Common myeloid progenitor, CD34-positive (primary cell): ENCODE results near the gene FAM227B.

Source experiments
- CTCF ChIA-PET: fragments of 350-600 bp; sonication (Branson Sonifier 250); formaldehyde crosslinking; loops from one replicate; lab custom pipeline; 2021; ENCODE audit warnings: antibody characterized with exemption; lab: Charles Lee
- POLR2A ChIA-PET: fragments of 350-600 bp; sonication (Branson Sonifier 250); formaldehyde crosslinking; loops from one replicate; lab custom pipeline; 2021; ENCODE audit warnings: antibody characterized with exemption; lab: Charles Lee
- DNase-seq, 3 donors: peaks; one replicate each; pipeline versions ENCODE4 v3.0.0 to v3.0.0-alpha.2; 2013
- H3K27ac ChIP-seq, 2 experiments: 1 replicate in 1 of 2; 2 replicates in 1 of 2; pipeline ENCODE4 v1.7.0; 2013; ENCODE audit warnings: inconsistent platforms in 2 of 2, low read length in 2 of 2, mild to moderate bottlenecking in 2 of 2, low read depth in 1 of 2, moderate library complexity in 1 of 2; ENCODE audit not compliant: severe bottlenecking in 2 of 2, insufficient read depth in 1 of 2, poor library complexity in 1 of 2
- H3K27me3 ChIP-seq, 5 experiments: replicated peaks in 2 of 5; 1 replicate in 3 of 5; 2 replicates in 2 of 5; pipeline versions ENCODE4 v1.6.1 to v1.7.0; 2013; ENCODE audit warnings: low read length in 4 of 5, mild to moderate bottlenecking in 2 of 5, moderate library complexity in 2 of 5, inconsistent platforms in 1 of 5; ENCODE audit not compliant: insufficient read depth in 5 of 5, control insufficient read depth in 4 of 5
- H3K36me3 ChIP-seq, 4 experiments: 1 replicate in 2 of 4; 2 replicates in 2 of 4; pipeline versions ENCODE4 v1.6.1 to v1.7.0; 2013; ENCODE audit warnings: low read length in 3 of 4, control low read depth in 1 of 4, mild to moderate bottlenecking in 1 of 4; ENCODE audit not compliant: control insufficient read depth in 4 of 4, insufficient read depth in 4 of 4
- H3K4me1 ChIP-seq, 4 experiments: 1 replicate in 3 of 4; 2 replicates in 1 of 4; pipeline versions ENCODE4 v1.6.1 to v1.7.1; 2013; ENCODE audit warnings: low read length in 3 of 4, mild to moderate bottlenecking in 3 of 4, control low read depth in 1 of 4, inconsistent platforms in 1 of 4, moderate library complexity in 1 of 4; ENCODE audit not compliant: control insufficient read depth in 4 of 4, insufficient read depth in 4 of 4; ENCODE audit errors: control extremely low read depth in 1 of 4
- H3K4me3 ChIP-seq, 7 experiments: 1 replicate in 4 of 7; 2 replicates in 3 of 7; pipeline versions ENCODE4 v1.5.1 to v1.7.0; 2013; ENCODE audit warnings: mild to moderate bottlenecking in 7 of 7, low read length in 6 of 7, moderate library complexity in 6 of 7, inconsistent platforms in 2 of 7, low read depth in 2 of 7, control low read depth in 1 of 7; ENCODE audit not compliant: insufficient read depth in 4 of 7, control insufficient read depth in 1 of 7; ENCODE audit errors: extremely low read depth in 1 of 7
- H3K9me3 ChIP-seq, 5 experiments: 1 replicate in 4 of 5; 2 replicates in 1 of 5; pipeline versions ENCODE4 v1.6.1 to v1.7.1; 2013; ENCODE audit warnings: low read length in 4 of 5, mild to moderate bottlenecking in 2 of 5, inconsistent platforms in 1 of 5, low read depth in 1 of 5, moderate library complexity in 1 of 5; ENCODE audit not compliant: control insufficient read depth in 4 of 5, insufficient read depth in 2 of 5; ENCODE audit errors: control extremely low read depth in 1 of 5
- WGBS: methylation state at CpG from one replicate; pipeline ENCODE4 v1.1.5; 2013; ENCODE audit not compliant: insufficient coverage; 5-methylcytosine and 5-hydroxymethylcytosine counted together

The FAM227B gene

GRCh38 chr15:49439678-49440395, 180.8 kb downstream of the FAM227B start:
- ChIA-PET CTCF (no interaction called here), POLR2A (interaction anchor here (0.6 kb wide), 1 partner anchor 914 kb away, joined by 5 read pairs; no protein-coding TSS in a partner anchor)
- DNase-seq = peak in 2 of 3 donors; percentile 73 to 82
- Histone ChIP-seq H3K27me3 (no peaks in the 10 kb centered on the region), H3K4me1 (peaks cover 17 to 52% (median 31%) of the 10 kb centered on the region in 4 experiments), H3K4me3 (peak overlapping the region in 3 of 7 experiments; percentile 12 to 51 (median 37)), H3K27ac (no peak overlapping the region), H3K36me3 (no peaks in the 10 kb centered on the region), H3K9me3 (no peaks in the 10 kb centered on the region)
- 10% methylated on average over 2 of the region's 5 CpGs for WGBS

DNA sequence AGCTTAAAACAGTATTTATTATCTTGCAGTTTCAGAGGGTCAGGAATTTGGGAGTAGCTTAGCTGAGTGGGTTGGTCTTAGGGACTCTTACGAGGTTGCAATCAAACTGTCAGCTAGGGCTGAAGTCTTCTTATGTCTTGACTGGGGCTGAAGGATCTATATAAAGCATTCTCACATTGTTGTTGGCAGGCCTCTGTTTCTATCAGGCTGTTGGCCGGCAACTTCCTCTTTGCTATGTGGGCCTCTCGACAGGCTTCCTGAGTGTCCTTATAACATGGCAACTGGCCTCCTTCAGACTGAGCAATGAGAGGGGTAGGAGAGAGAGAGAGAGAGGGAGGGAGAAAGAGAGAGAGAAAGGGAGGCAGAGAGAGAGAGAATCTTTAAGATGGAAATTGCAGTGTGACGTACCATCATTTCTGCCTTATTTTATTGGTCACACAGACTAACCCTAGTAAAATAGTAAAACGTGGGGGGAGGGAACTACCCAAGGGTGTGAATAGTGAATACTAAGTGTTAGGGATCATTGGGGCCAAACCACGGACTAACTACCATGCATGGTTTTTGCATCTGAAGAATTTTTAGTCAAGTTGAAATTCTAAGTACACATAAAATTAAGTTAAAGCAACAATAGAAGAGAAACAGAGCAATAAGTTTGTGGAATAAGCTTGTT, 181.5 kb downstream of the FAM227B start:
- Histone ChIP-seq H3K36me3 (no peaks in the 10 kb centered on the region), H3K4me3 (peak overlapping the region in 4 of 7 experiments; percentile 6 to 51 (median 24)), H3K27me3 (no peaks in the 10 kb centered on the region), H3K4me1 (peaks cover 17 to 52% (median 31%) of the 10 kb centered on the region in 4 experiments), H3K27ac (peak overlapping the region; percentile 30 to 75), H3K9me3 (no peaks in the 10 kb centered on the region)
- CTCF ChIA-PET = no interaction called here
- peak; percentile 56 to 93 (median 85) for DNase-seq
- POLR2A ChIA-PET = interaction anchor here (0.5 kb wide), 1 partner anchor 20 kb away, joined by 3 read pairs; no protein-coding TSS in a partner anchor
- 0% methylated on average over 1 of the region's 6 CpGs for WGBS

DNA sequence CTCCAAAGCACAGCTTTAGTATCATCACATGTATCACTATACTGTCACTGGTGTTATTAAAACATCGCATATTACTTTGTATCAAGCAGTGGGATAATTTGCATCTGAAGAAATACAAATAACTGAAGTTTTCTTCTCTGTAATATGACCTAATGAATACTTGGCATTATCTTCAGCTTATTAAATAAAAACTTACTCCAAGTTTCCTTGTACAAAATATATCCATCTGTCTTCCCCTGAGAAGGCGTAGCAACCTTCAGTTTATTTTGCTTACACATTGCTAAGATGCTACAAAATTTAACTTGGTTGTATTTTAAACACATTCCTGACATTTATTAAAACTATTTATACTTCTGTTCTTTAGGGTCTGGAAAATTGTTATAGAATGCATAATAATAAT, 183.9 kb downstream of the FAM227B start:
- H3K27me3 ChIP-seq = no peaks in the 10 kb centered on the region
- WGBS = no CpG with 5 or more reads among the region's 2 CpGs
- DNase-seq = no peak
- no peak overlapping the region for H3K4me3 ChIP-seq
- no peaks in the 10 kb centered on the region for H3K9me3 ChIP-seq
- H3K27ac ChIP-seq = no peak overlapping the region
- ChIA-PET POLR2A (no interaction called here), CTCF (interaction anchor here (1.5 kb wide), 1 partner anchor 15 kb away, joined by 7 read pairs; no protein-coding TSS in a partner anchor)
- no peaks in the 10 kb centered on the region for H3K36me3 ChIP-seq
- peaks cover 17 to 52% (median 31%) of the 10 kb centered on the region in 4 experiments for H3K4me1 ChIP-seq

- Histone ChIP-seq H3K4me1 (peaks cover 15 to 40% (median 24%) of the 10 kb centered on the region in 4 experiments), H3K36me3 (no peaks in the 10 kb centered on the region), H3K4me3 (no peak overlapping the region), H3K9me3 (no peaks in the 10 kb centered on the region), H3K27me3 (no peaks in the 10 kb centered on the region), H3K27ac (no peak overlapping the region)
- CTCF ChIA-PET = no interaction called here
- POLR2A ChIA-PET = no interaction called here
- WGBS = no CpG with 5 or more reads among the region's 1 CpG
- no peak for DNase-seq
These were observed 185.4 kb downstream of the FAM227B start for GRCh38 chr15:49435174-49435573.

DNA sequence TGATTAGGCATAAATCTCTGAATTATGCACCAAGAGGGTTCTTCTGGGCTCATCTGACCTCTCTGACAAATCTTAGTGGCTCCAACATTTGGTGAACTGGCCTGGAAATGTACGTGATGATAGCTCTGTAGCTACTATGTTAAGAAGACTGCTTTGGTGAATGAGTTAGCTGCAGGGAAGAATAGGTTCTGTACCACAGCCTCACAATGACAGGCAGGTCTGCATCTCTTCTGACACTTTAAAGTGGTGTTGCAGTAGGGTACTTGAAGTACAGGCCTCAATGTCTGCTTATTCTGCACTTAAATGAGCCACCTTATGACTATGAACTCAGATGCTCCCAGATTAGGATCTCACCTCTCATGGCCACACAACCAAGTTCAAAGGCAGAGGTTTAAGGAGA, 190.6 kb downstream of the FAM227B start:
- no peak for DNase-seq
- POLR2A ChIA-PET = no interaction called here
- CTCF ChIA-PET = interaction anchor here (0.8 kb wide), 1 partner anchor 8 kb away, joined by 3 read pairs; the partner anchor contains the start of gene FGF7
- Histone ChIP-seq H3K27ac (no peak overlapping the region), H3K9me3 (no peaks in the 10 kb centered on the region), H3K27me3 (no peaks in the 10 kb centered on the region), H3K4me1 (no peaks in the 10 kb centered on the region), H3K36me3 (no peaks in the 10 kb centered on the region), H3K4me3 (no peak overlapping the region)
- WGBS = no CpG with 5 or more reads among the region's 1 CpG

- WGBS = 100% methylated on average over 5 of the region's 5 CpGs
- Histone ChIP-seq H3K4me3 (no peak overlapping the region), H3K27ac (no peak overlapping the region), H3K36me3 (no peaks in the 10 kb centered on the region), H3K27me3 (no peaks in the 10 kb centered on the region), H3K4me1 (peaks cover 0 to 2% (median 0%) of the 10 kb centered on the region in 4 experiments), H3K9me3 (no peaks in the 10 kb centered on the region)
- ChIA-PET POLR2A (no interaction called here), CTCF (no interaction called here)
- DNase-seq = no peak
These were observed 192.1 kb downstream of the FAM227B start for GRCh38 chr15:49428409-49429095.
